H9 (cell line): Measurements from ENCODE around the gene ARID3A. TPM values are rescaled to one million over a fixed set of nuclear protein-coding genes. Genes with fewer than 3 reads are reported as not detected.

Experiments used
- DNase-seq: peaks from one replicate; pipeline ENCODE4 v3.0.0-alpha.2; 2017
- H2AFZ ChIP-seq: one replicate; pipeline ENCODE4 v1.6.1; 2013; ENCODE audit warnings: mild to moderate bottlenecking, low read length, control low read depth, moderate library complexity
- H2AK5ac ChIP-seq: 2 replicates; pipeline ENCODE4 v1.6.1; 2013; ENCODE audit warnings: low read length, control low read depth, mixed read lengths; ENCODE audit not compliant: insufficient read length
- H2BK120ac ChIP-seq: one replicate; pipeline ENCODE4 v1.6.1; 2013; ENCODE audit warnings: low read depth, mild to moderate bottlenecking, low read length, control low read depth, inconsistent platforms; ENCODE audit not compliant: poor library complexity, severe bottlenecking
- H2BK12ac ChIP-seq: 2 replicates; pipeline ENCODE4 v1.6.1; 2013; ENCODE audit warnings: low read length, control low read depth, mixed read lengths, low read depth; ENCODE audit not compliant: insufficient read length
- H2BK15ac ChIP-seq: 2 replicates; pipeline ENCODE4 v1.6.1; 2013; ENCODE audit warnings: low read depth, low read length, control low read depth
- H2BK20ac ChIP-seq: one replicate; pipeline ENCODE4 v1.6.1; 2013; ENCODE audit warnings: low read depth, mild to moderate bottlenecking, low read length, control low read depth, inconsistent platforms; ENCODE audit not compliant: poor library complexity, severe bottlenecking
- H2BK5ac ChIP-seq: 2 replicates; pipeline ENCODE4 v1.6.1; 2013; ENCODE audit warnings: low read length, control low read depth, mixed read lengths; ENCODE audit not compliant: insufficient read length
- H3K14ac ChIP-seq: 2 replicates; pipeline ENCODE4 v1.6.1; 2013; ENCODE audit warnings: low read length, control low read depth; ENCODE audit not compliant: insufficient read depth
- H3K18ac ChIP-seq: 2 replicates; pipeline ENCODE4 v1.6.1; 2013; ENCODE audit warnings: low read depth, mild to moderate bottlenecking, mixed read lengths, low read length, control low read depth; ENCODE audit not compliant: insufficient read length
- H3K23ac ChIP-seq: 2 replicates; pipeline ENCODE4 v1.6.1; 2013; ENCODE audit warnings: low read length, control low read depth, mixed read lengths, low read depth; ENCODE audit not compliant: insufficient read length
- H3K23me2 ChIP-seq: 2 replicates; pipeline ENCODE4 v1.6.1; 2013; ENCODE audit warnings: low read depth, mild to moderate bottlenecking, mixed read lengths, low read length, control low read depth; ENCODE audit not compliant: insufficient read length, poor library complexity, severe bottlenecking
- H3K27ac ChIP-seq: 2 replicates; pipeline ENCODE4 v1.5.1; 2013; ENCODE audit warnings: low read length, control low read depth, mixed read lengths, low read depth; ENCODE audit not compliant: insufficient read length
- H3K27me3 ChIP-seq: 2 replicates; pipeline ENCODE4 v1.6.1; 2013; ENCODE audit warnings: low read length, control low read depth, inconsistent platforms; ENCODE audit not compliant: insufficient read depth
- H3K4ac ChIP-seq: 2 replicates; pipeline ENCODE4 v1.6.1; 2013; ENCODE audit warnings: low read depth, mild to moderate bottlenecking, control low read depth, inconsistent platforms, low read length, moderate library complexity
- H3K4me1 ChIP-seq: 2 replicates; pipeline ENCODE4 v1.6.1; 2013; ENCODE audit warnings: low read length, control low read depth, inconsistent platforms; ENCODE audit not compliant: insufficient read depth
- H3K4me2 ChIP-seq: 2 replicates; pipeline ENCODE4 v1.6.1; 2013; ENCODE audit warnings: low read length, control low read depth, mixed read lengths; ENCODE audit not compliant: insufficient read length, insufficient read depth
- H3K56ac ChIP-seq: 2 replicates; pipeline ENCODE4 v1.6.1; 2013; ENCODE audit warnings: low read depth, mild to moderate bottlenecking, mixed read lengths, low read length, control low read depth; ENCODE audit not compliant: insufficient read length
- H3K79me1 ChIP-seq: 2 replicates; pipeline ENCODE4 v1.6.1; 2013; ENCODE audit warnings: low read depth, mild to moderate bottlenecking, moderate library complexity, low read length, control low read depth, inconsistent platforms; ENCODE audit not compliant: insufficient read depth, poor library complexity, severe bottlenecking
- H3K79me2 ChIP-seq: 2 replicates; pipeline ENCODE4 v1.6.1; 2013; ENCODE audit warnings: low read length, control low read depth, inconsistent platforms; ENCODE audit not compliant: insufficient read depth
- H3K9ac ChIP-seq: 2 replicates; pipeline ENCODE4 v1.6.1; 2013; ENCODE audit warnings: low read length, control low read depth, mixed read lengths; ENCODE audit not compliant: insufficient read length; ENCODE audit errors: extremely low read depth
- H3K9me3 ChIP-seq: one replicate; pipeline ENCODE4 v1.6.1; 2013; ENCODE audit warnings: low read depth, low read length, inconsistent platforms; ENCODE audit not compliant: control insufficient read depth
- H3T11ph ChIP-seq: one replicate; pipeline ENCODE4 v1.6.1; 2013; ENCODE audit warnings: mild to moderate bottlenecking, low read length, control low read depth, inconsistent platforms
- H4K20me1 ChIP-seq: one replicate; pipeline ENCODE4 v1.6.1; 2013; ENCODE audit not compliant: control insufficient read depth, insufficient read length, insufficient read depth
- H4K5ac ChIP-seq: 2 replicates; pipeline ENCODE4 v1.6.1; 2013; ENCODE audit warnings: low read depth, mild to moderate bottlenecking, mixed read lengths, low read length, control low read depth; ENCODE audit not compliant: insufficient read length
- H4K8ac ChIP-seq: replicated peaks from 2 replicates; pipeline ENCODE4 v1.6.1; 2013; ENCODE audit warnings: low read length, control low read depth, mixed read lengths, low read depth; ENCODE audit not compliant: insufficient read length
- H4K91ac ChIP-seq: 2 replicates; pipeline ENCODE4 v1.6.1; 2013; ENCODE audit warnings: low read depth, mild to moderate bottlenecking, moderate library complexity, mixed read lengths, low read length, control low read depth; ENCODE audit not compliant: insufficient read length
- H3K27ac Mint-ChIP-seq, 3 experiments: 2 replicates in 2 of 3; 3 replicates in 1 of 3; pipeline ENCODE4 v1.8.0; 2020 to 2021; ENCODE audit warnings: mixed read lengths in 3 of 3, mild to moderate bottlenecking in 1 of 3, moderate library complexity in 1 of 3
- H3K27me3 Mint-ChIP-seq: 2 replicates; pipeline ENCODE4 v1.8.0; 2021; ENCODE audit warnings: low read depth, mild to moderate bottlenecking, moderate library complexity, mixed read lengths
- H3K36me3 Mint-ChIP-seq, 3 experiments: 2 replicates in 2 of 3; 3 replicates in 1 of 3; pipeline ENCODE4 v1.8.0; 2020 to 2021; ENCODE audit warnings: low read depth in 3 of 3, mixed read lengths in 3 of 3; ENCODE audit not compliant: insufficient read depth in 1 of 3
- H3K4me1 Mint-ChIP-seq, 2 experiments: 2 replicates each; pipeline ENCODE4 v1.8.0; 2020; ENCODE audit warnings: mixed read lengths in 2 of 2
- H3K4me3 Mint-ChIP-seq, 2 experiments: 2 replicates in 1 of 2; 3 replicates in 1 of 2; pipeline ENCODE4 v1.8.0; 2020 to 2021; ENCODE audit warnings: mild to moderate bottlenecking in 2 of 2, mixed read lengths in 2 of 2, moderate library complexity in 1 of 2
- H3K9me3 Mint-ChIP-seq, 2 experiments: 2 replicates in 1 of 2; 3 replicates in 1 of 2; pipeline ENCODE4 v1.8.0; 2020; ENCODE audit warnings: mild to moderate bottlenecking in 2 of 2, mixed read lengths in 2 of 2, moderate library complexity in 1 of 2
- WGBS: extraction: QIAGEN DNeasy Blood & Tissue Kit; methylation state at CpG from one replicate; pipeline ENCODE4 v1.1.7; 2013; ENCODE audit warnings: missing lambda C conversion rate, low lambda C conversion rate, mixed read lengths; ENCODE audit not compliant: insufficient read length; ENCODE audit errors: extremely low coverage; 5-methylcytosine and 5-hydroxymethylcytosine counted together
- total RNA-seq: library from RNA; stranded (reverse); gene quantifications from 2 replicates; pipeline ENCODE4 v1.2.1, GENCODE V29; 2021
- TF ChIP-seq, protein P1 (sequence below): fragments of 200-600 bp; sonication (generic); conservative IDR thresholded peaks from 3 replicates; pipeline ENCODE4 v1.8.0; 2021; ENCODE audit warnings: antibody characterized with exemption, mild to moderate bottlenecking

ARID3A gene
- total RNA-seq, 1 experiment from 2014 or later: 98.3 TPM

DNA sequence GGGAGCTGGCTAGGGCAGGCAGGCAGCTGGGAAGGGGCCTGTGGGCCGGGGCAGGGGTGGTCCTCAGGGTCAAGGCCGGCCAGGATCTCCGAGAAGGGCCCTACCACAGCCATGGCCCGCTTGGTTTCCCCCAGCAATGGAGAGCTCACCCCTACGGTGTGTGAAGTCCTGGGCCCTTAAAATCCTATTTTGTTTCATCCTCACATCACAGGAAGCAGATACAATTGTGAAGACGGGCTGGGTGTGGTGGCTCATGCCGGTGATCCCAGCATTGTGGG is 23.8 kb upstream of the ARID3A start:
- Histone ChIP-seq H3K79me1 (peaks cover 7% of the 10 kb centered on the region), H2BK5ac (no peak overlapping the region), H3K4ac (no peak overlapping the region), H3K56ac (no peak overlapping the region), H3K4me1 (no peaks in the 10 kb centered on the region; the same call in 1 of the 2 replicates), H2BK15ac (no peak overlapping the region), H3K23me2 (no peaks in the 10 kb centered on the region), H4K20me1 (no peaks in the 10 kb centered on the region), H2BK12ac (no peak overlapping the region), H4K91ac (no peak overlapping the region), H3K18ac (no peak overlapping the region), H3K27me3 (no peaks in the 10 kb centered on the region), H3K14ac (no peak overlapping the region), H2BK120ac (no peak overlapping the region), H3K27ac (no peak overlapping the region), H3K4me2 (no peak overlapping the region), H4K5ac (no peak overlapping the region), H3K79me2 (peaks cover 3% of the 10 kb centered on the region; the same call in 1 of the 2 replicates), H3K9me3 (no peaks in the 10 kb centered on the region), H3K9ac (no peak overlapping the region), H2AFZ (no peak overlapping the region), H3T11ph (no peak overlapping the region), H2AK5ac (no peak overlapping the region), H4K8ac (no peak overlapping the region), H2BK20ac (no peak overlapping the region), H3K23ac (no peak overlapping the region)
- TF ChIP-seq, protein P1, sequence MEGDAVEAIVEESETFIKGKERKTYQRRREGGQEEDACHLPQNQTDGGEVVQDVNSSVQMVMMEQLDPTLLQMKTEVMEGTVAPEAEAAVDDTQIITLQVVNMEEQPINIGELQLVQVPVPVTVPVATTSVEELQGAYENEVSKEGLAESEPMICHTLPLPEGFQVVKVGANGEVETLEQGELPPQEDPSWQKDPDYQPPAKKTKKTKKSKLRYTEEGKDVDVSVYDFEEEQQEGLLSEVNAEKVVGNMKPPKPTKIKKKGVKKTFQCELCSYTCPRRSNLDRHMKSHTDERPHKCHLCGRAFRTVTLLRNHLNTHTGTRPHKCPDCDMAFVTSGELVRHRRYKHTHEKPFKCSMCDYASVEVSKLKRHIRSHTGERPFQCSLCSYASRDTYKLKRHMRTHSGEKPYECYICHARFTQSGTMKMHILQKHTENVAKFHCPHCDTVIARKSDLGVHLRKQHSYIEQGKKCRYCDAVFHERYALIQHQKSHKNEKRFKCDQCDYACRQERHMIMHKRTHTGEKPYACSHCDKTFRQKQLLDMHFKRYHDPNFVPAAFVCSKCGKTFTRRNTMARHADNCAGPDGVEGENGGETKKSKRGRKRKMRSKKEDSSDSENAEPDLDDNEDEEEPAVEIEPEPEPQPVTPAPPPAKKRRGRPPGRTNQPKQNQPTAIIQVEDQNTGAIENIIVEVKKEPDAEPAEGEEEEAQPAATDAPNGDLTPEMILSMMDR: no peak
- WGBS: no CpG with 5 or more reads among the region's 7 CpGs
- Mint-ChIP-seq H3K9me3 (no peaks in the 10 kb centered on the region), H3K27ac (no peak overlapping the region), H3K27me3 (no peaks in the 10 kb centered on the region; the same call in 1 of the 2 replicates), H3K4me1 (peaks cover 0 to 29% of the 10 kb centered on the region in 2 experiments; a peak in 2 of 4 replicates), H3K4me3 (no peak overlapping the region), H3K36me3 (peaks cover 2 to 21% (median 20%) of the 10 kb centered on the region in 3 experiments; a peak in 4 of 7 replicates)
- DNase-seq: no peak
